GM18505 (cell line): ENCODE data around the gene EPHA7.

ENCODE experiments used
- ATAC-seq: cut with Tn5 transposase; IDR thresholded peaks from one replicate; pipeline ENCODE4 v1.9.1; 2021; ENCODE audit not compliant: unreplicated experiment
- POLR2A ChIP-seq: IDR thresholded peaks from 4 replicates; pipeline ENCODE4 v1.6.1; 2011; ENCODE audit warnings: borderline replicate concordance; ENCODE audit not compliant: insufficient read depth, insufficient read length; ENCODE audit errors: extremely low read depth

The EPHA7 gene

GRCh38 chr6:93238632-93239031 lies 180.7 kb downstream of the EPHA7 start:
- no peak for ATAC-seq
- TF ChIP-seq POLR2A, result no peak

GRCh38 chr6:93235775-93236174 lies 183.6 kb downstream of the EPHA7 start:
- ATAC-seq, result no peak
- TF ChIP-seq POLR2A, result no peak

- ATAC-seq, result no peak
- no peak for TF ChIP-seq POLR2A
Measured at GRCh38 chr6:93226822-93227221, 192.5 kb downstream of the EPHA7 start.

GRCh38 chr6:93222071-93222851 lies 197.1 kb downstream of the EPHA7 start:
- TF ChIP-seq POLR2A, result no peak
- ATAC-seq, result no peak

GRCh38 chr6:93219447-93219846 lies 199.9 kb downstream of the EPHA7 start:
- ATAC-seq, result no peak
- TF ChIP-seq POLR2A, result no peak

GRCh38 chr6:93218096-93218495 lies 201.3 kb downstream of the EPHA7 start:
- ATAC-seq, result no peak
- no peak for TF ChIP-seq POLR2A

GRCh38 chr6:93213028-93213427 lies 206.3 kb downstream of the EPHA7 start:
- no peak for ATAC-seq
- TF ChIP-seq POLR2A, result no peak

GRCh38 chr6:93210908-93211307 lies 208.5 kb downstream of the EPHA7 start:
- ATAC-seq, result no peak

GRCh38 chr6:93209358-93209757 lies 210.0 kb downstream of the EPHA7 start:
- ATAC-seq, result no peak
- no peak for TF ChIP-seq POLR2A

More at GRCh38 chr6:93210908-93211307, 208.5 kb downstream of the EPHA7 start:
- TF ChIP-seq POLR2A, result no peak

GRCh38 chr6:93196406-93196970 lies 222.9 kb downstream of the EPHA7 start:
- no peak for TF ChIP-seq POLR2A
- ATAC-seq, result no peak

GRCh38 chr6:93194480-93194879 lies 224.9 kb downstream of the EPHA7 start:
- no peak for TF ChIP-seq POLR2A
- no peak for ATAC-seq

- ATAC-seq, result no peak
- no peak for TF ChIP-seq POLR2A
Measured at GRCh38 chr6:93193868-93194267, 225.5 kb downstream of the EPHA7 start.
